ENCODE measurements around the gene CCSER1. TPM values are rescaled to one million over a fixed set of nuclear protein-coding genes. Genes with fewer than 3 reads are reported as not detected.
"Not testable (repeated sequence)": the region's sequence is repeated elsewhere in the genome, so short reads cannot be mapped to it uniquely, and the experiment has no call there.

Gene CCSER1
- total and polyA plus RNA-seq, 2 experiments from 2014 or later, result not detected

- Histone ChIP-seq H3K36me3 (ENCODE audit: low read depth) (no peaks in the 10 kb centered on the region), H4K20me1 (ENCODE audit: insufficient read depth) (no peaks in the 10 kb centered on the region), H3F3A (ENCODE audit: insufficient read depth) (no peaks in the 10 kb centered on the region), H3K9me2 (ENCODE audit: insufficient read depth) (no peaks in the 10 kb centered on the region), H3K27ac (no peak overlapping the region), H2AFZ (no peak overlapping the region), H3K4me1 (ENCODE audit: insufficient read depth) (no peaks in the 10 kb centered on the region), H3K79me2 (ENCODE audit: insufficient read depth) (no peaks in the 10 kb centered on the region), H3K4me3 (no peak overlapping the region), H3K9me3 (ENCODE audit: low read depth) (no peaks in the 10 kb centered on the region), H3K4me2 (ENCODE audit: unreplicated experiment) (no peak overlapping the region), H3K27me3 (replicated peaks; ENCODE audit: insufficient read depth) (no peaks in the 10 kb centered on the region), H3K9ac (no peak overlapping the region)
- in situ Hi-C loops (cut with MboI), result no loop called here
- TF ChIP-seq EZH2 (IDR thresholded peaks at IDR 0.05; ENCODE audit: insufficient read depth, poor library complexity, severe bottlenecking) (no peak), EZH2phosphoT487 (IDR thresholded peaks at IDR 0.05; ENCODE audit: insufficient read depth, low read depth) (no peak)
- 20 to 28% methylated on average over 1 of the region's 1 CpG for whole genome bisulfite sequencing, 2 experiments (ENCODE audit: low coverage in 1 of 2, low lambda C conversion rate in 2 of 2, missing lambda C conversion rate in 2 of 2)
- no peak for DNase-seq
These were observed 172.2 kb downstream of the CCSER1 start for GRCh38 chr4:90299373-90299772.

- no peaks in the 10 kb centered on the region for H3K36me3 ChIP-seq (ENCODE audit: low read depth)
- in situ Hi-C loops (cut with MboI), result no loop called here
- H3K27me3 ChIP-seq (replicated peaks; ENCODE audit: insufficient read depth), result no peaks in the 10 kb centered on the region
- no peaks in the 10 kb centered on the region for H3K79me2 ChIP-seq (ENCODE audit: insufficient read depth)
- no peak overlapping the region for H3K4me3 ChIP-seq
- DNase-seq, result no peak
- 52 to 62% methylated on average over 1 of the region's 1 CpG for WGBS, 2 experiments (ENCODE audit: low coverage in 1 of 2, low lambda C conversion rate in 2 of 2, missing lambda C conversion rate in 2 of 2)
- TF ChIP-seq EZH2 (IDR thresholded peaks at IDR 0.05; ENCODE audit: insufficient read depth, poor library complexity, severe bottlenecking), result no peak
- TF ChIP-seq EZH2phosphoT487 (IDR thresholded peaks at IDR 0.05; ENCODE audit: insufficient read depth, low read depth), result no peak
- H3K4me1 ChIP-seq (ENCODE audit: insufficient read depth), result no peaks in the 10 kb centered on the region
- H3F3A ChIP-seq (ENCODE audit: insufficient read depth), result no peaks in the 10 kb centered on the region
- no peaks in the 10 kb centered on the region for H4K20me1 ChIP-seq (ENCODE audit: insufficient read depth)
- H3K9me2 ChIP-seq (ENCODE audit: insufficient read depth), result no peaks in the 10 kb centered on the region
- H3K9me3 ChIP-seq (ENCODE audit: low read depth), result no peaks in the 10 kb centered on the region
- H3K27ac ChIP-seq, result no peak overlapping the region
- H3K9ac ChIP-seq, result no peak overlapping the region
- H2AFZ ChIP-seq, result no peak overlapping the region
- H3K4me2 ChIP-seq (ENCODE audit: unreplicated experiment), result no peak overlapping the region
These were observed 179.6 kb downstream of the CCSER1 start for GRCh38 chr4:90306810-90307209.

- H3K79me2 ChIP-seq (ENCODE audit: insufficient read depth); H3K27me3 ChIP-seq (replicated peaks; ENCODE audit: insufficient read depth); H3K9me2 ChIP-seq (ENCODE audit: insufficient read depth); H3K4me3 ChIP-seq; in situ Hi-C loops (cut with MboI); H2AFZ ChIP-seq; H3K9me3 ChIP-seq (ENCODE audit: low read depth); H3K36me3 ChIP-seq (ENCODE audit: low read depth); H3K9ac ChIP-seq; H4K20me1 ChIP-seq (ENCODE audit: insufficient read depth): not testable (repeated sequence)
- H3K4me2 ChIP-seq (ENCODE audit: unreplicated experiment), result peak overlapping the region; percentile 59
- H3K27ac ChIP-seq, result peak overlapping the region; percentile 95
- H3K4me1 ChIP-seq (ENCODE audit: insufficient read depth), result peaks cover 21% of the 10 kb centered on the region
- DNase-seq, result peak; percentile 30
- peaks cover 22% of the 10 kb centered on the region for H3F3A ChIP-seq (ENCODE audit: insufficient read depth)
- WGBS, 2 experiments (ENCODE audit: low coverage in 1 of 2, low lambda C conversion rate in 2 of 2, missing lambda C conversion rate in 2 of 2), result 72 to 75% methylated on average over 6 of the region's 6 CpGs
These were observed 189.9 kb downstream of the CCSER1 start for GRCh38 chr4:90317140-90317539.

- WGBS, 2 experiments (ENCODE audit: low coverage in 1 of 2, low lambda C conversion rate in 2 of 2, missing lambda C conversion rate in 2 of 2), result 5 to 11% methylated on average over 2 of the region's 2 CpGs
- peak; percentile 85 for DNase-seq
- Histone ChIP-seq H4K20me1 (ENCODE audit: insufficient read depth) (no peaks in the 10 kb centered on the region), H3K9ac (peak overlapping the region; percentile 68), H3F3A (ENCODE audit: insufficient read depth) (peaks cover 22% of the 10 kb centered on the region), H3K27me3 (replicated peaks; ENCODE audit: insufficient read depth) (no peaks in the 10 kb centered on the region), H3K4me3 (peak overlapping the region; percentile 31; the same call in 1 of the 2 replicates), H3K9me3 (ENCODE audit: low read depth) (no peaks in the 10 kb centered on the region), H3K4me1 (ENCODE audit: insufficient read depth) (peaks cover 21% of the 10 kb centered on the region), H3K9me2 (ENCODE audit: insufficient read depth) (no peaks in the 10 kb centered on the region), H3K36me3 (ENCODE audit: low read depth) (no peaks in the 10 kb centered on the region), H3K27ac (peak overlapping the region; percentile 95), H3K79me2 (ENCODE audit: insufficient read depth) (no peaks in the 10 kb centered on the region), H2AFZ (no peak overlapping the region), H3K4me2 (ENCODE audit: unreplicated experiment) (peak overlapping the region; percentile 59)
- TF ChIP-seq EZH2phosphoT487 (IDR thresholded peaks at IDR 0.05; ENCODE audit: insufficient read depth, low read depth) (no peak), EZH2 (IDR thresholded peaks at IDR 0.05; ENCODE audit: insufficient read depth, poor library complexity, severe bottlenecking) (no peak)
- in situ Hi-C loops (cut with MboI), result no loop called here
These were observed 190.6 kb downstream of the CCSER1 start for GRCh38 chr4:90317785-90318184.

- no peak overlapping the region for H2AFZ ChIP-seq
- H3K4me2 ChIP-seq (ENCODE audit: unreplicated experiment), result peak overlapping the region; percentile 59
- H3K9me3 ChIP-seq (ENCODE audit: low read depth), result no peaks in the 10 kb centered on the region
- peaks cover 21% of the 10 kb centered on the region for H3K4me1 ChIP-seq (ENCODE audit: insufficient read depth)
- TF ChIP-seq EZH2 (IDR thresholded peaks at IDR 0.05; ENCODE audit: insufficient read depth, poor library complexity, severe bottlenecking) (no peak), EZH2phosphoT487 (IDR thresholded peaks at IDR 0.05; ENCODE audit: insufficient read depth, low read depth) (no peak)
- H3K27me3 ChIP-seq (replicated peaks; ENCODE audit: insufficient read depth), result no peaks in the 10 kb centered on the region
- H3K9me2 ChIP-seq (ENCODE audit: insufficient read depth), result no peaks in the 10 kb centered on the region
- peaks cover 22% of the 10 kb centered on the region for H3F3A ChIP-seq (ENCODE audit: insufficient read depth)
- peak overlapping the region; percentile 68 for H3K9ac ChIP-seq
- no peaks in the 10 kb centered on the region for H3K79me2 ChIP-seq (ENCODE audit: insufficient read depth)
- 18% methylated on average over 2 of the region's 2 CpGs for WGBS, 2 experiments (ENCODE audit: low coverage in 1 of 2, low lambda C conversion rate in 2 of 2, missing lambda C conversion rate in 2 of 2)
- H3K36me3 ChIP-seq (ENCODE audit: low read depth), result no peaks in the 10 kb centered on the region
- peak overlapping the region; percentile 95 for H3K27ac ChIP-seq
- in situ Hi-C loops (cut with MboI), result no loop called here
- no peaks in the 10 kb centered on the region for H4K20me1 ChIP-seq (ENCODE audit: insufficient read depth)
- peak overlapping the region; percentile 31; the same call in 1 of the 2 replicates for H3K4me3 ChIP-seq
- peak; percentile 84 for DNase-seq
These were observed 191.0 kb downstream of the CCSER1 start for GRCh38 chr4:90318193-90318592.

Measured in GM23248 (cell line).